ENCODE measurements around the gene RC3H2. TPM values are rescaled to one million over a fixed set of nuclear protein-coding genes. Genes with fewer than 3 reads are reported as not detected.

Gene RC3H2
- total RNA-seq, 1 experiment from 2014 or later: 37.5 TPM

DNA sequence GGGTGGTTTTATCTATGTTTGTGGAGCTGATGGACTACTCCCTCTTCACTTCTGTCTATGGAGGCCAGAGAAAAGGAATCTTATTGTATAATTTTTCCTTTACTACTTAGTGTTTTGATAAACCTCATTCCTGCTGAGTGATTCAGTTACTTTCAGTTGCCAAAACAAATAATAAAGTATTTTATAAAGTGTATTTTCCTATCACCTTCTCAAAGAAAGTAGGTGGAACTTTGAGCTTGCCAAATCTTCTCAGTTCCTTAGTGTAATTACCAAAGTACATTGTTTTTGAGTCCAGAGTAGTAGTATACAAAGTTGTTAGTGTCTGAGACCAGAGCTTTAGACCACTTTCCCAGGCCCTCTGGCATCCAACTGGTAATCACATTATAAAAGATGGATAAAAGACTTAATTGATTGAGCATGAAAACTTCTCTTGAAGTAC is 49.1 kb upstream of the RC3H2 start:
- Mint-ChIP-seq H3K27ac (no peak overlapping the region), H3K4me1 (peaks cover 28% of the 10 kb centered on the region), H3K4me3 (no peak overlapping the region), H3K36me3 (peaks cover 12% of the 10 kb centered on the region), H3K27me3 (ENCODE audit: low read depth) (no peaks in the 10 kb centered on the region), H3K9me3 (no peaks in the 10 kb centered on the region)
- CTCF ChIA-PET: no interaction called here
- POLR2A ChIA-PET: interaction anchor here (1.8 kb wide), 1 partner anchor 14 kb away, joined by 7 read pairs; the partner anchor contains the start of gene RABGAP1
- ATAC-seq: no peak
- TF ChIP-seq, protein P1, sequence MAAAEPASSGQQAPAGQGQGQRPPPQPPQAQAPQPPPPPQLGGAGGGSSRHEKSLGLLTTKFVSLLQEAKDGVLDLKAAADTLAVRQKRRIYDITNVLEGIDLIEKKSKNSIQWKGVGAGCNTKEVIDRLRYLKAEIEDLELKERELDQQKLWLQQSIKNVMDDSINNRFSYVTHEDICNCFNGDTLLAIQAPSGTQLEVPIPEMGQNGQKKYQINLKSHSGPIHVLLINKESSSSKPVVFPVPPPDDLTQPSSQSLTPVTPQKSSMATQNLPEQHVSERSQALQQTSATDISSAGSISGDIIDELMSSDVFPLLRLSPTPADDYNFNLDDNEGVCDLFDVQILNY (CRISPR knock-in tag; IDR thresholded peaks at IDR 0.05): no peak
- TF ChIP-seq OVOL2 (CRISPR knock-in tag; IDR thresholded peaks at IDR 0.05; ENCODE audit: borderline replicate concordance): no peak
- no peak for TF ChIP-seq ESRRA (CRISPR knock-in tag; IDR thresholded peaks at IDR 0.05; ENCODE audit: borderline replicate concordance)
- TF ChIP-seq, protein P2, sequence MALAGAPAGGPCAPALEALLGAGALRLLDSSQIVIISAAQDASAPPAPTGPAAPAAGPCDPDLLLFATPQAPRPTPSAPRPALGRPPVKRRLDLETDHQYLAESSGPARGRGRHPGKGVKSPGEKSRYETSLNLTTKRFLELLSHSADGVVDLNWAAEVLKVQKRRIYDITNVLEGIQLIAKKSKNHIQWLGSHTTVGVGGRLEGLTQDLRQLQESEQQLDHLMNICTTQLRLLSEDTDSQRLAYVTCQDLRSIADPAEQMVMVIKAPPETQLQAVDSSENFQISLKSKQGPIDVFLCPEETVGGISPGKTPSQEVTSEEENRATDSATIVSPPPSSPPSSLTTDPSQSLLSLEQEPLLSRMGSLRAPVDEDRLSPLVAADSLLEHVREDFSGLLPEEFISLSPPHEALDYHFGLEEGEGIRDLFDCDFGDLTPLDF (CRISPR knock-in tag; IDR thresholded peaks at IDR 0.05): no peak
- TF ChIP-seq SMAD4 (CRISPR knock-in tag; IDR thresholded peaks at IDR 0.05): no peak
- no peak for TF ChIP-seq GABPB1 (CRISPR knock-in tag; IDR thresholded peaks at IDR 0.05)
- TF ChIP-seq CREB1 (CRISPR knock-in tag; IDR thresholded peaks at IDR 0.05): no peak
- TF ChIP-seq, protein P3, sequence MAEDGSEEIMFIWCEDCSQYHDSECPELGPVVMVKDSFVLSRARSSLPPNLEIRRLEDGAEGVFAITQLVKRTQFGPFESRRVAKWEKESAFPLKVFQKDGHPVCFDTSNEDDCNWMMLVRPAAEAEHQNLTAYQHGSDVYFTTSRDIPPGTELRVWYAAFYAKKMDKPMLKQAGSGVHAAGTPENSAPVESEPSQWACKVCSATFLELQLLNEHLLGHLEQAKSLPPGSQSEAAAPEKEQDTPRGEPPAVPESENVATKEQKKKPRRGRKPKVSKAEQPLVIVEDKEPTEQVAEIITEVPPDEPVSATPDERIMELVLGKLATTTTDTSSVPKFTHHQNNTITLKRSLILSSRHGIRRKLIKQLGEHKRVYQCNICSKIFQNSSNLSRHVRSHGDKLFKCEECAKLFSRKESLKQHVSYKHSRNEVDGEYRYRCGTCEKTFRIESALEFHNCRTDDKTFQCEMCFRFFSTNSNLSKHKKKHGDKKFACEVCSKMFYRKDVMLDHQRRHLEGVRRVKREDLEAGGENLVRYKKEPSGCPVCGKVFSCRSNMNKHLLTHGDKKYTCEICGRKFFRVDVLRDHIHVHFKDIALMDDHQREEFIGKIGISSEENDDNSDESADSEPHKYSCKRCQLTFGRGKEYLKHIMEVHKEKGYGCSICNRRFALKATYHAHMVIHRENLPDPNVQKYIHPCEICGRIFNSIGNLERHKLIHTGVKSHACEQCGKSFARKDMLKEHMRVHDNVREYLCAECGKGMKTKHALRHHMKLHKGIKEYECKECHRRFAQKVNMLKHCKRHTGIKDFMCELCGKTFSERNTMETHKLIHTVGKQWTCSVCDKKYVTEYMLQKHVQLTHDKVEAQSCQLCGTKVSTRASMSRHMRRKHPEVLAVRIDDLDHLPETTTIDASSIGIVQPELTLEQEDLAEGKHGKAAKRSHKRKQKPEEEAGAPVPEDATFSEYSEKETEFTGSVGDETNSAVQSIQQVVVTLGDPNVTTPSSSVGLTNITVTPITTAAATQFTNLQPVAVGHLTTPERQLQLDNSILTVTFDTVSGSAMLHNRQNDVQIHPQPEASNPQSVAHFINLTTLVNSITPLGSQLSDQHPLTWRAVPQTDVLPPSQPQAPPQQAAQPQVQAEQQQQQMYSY (CRISPR knock-in tag; IDR thresholded peaks at IDR 0.05): no peak
- no peak for TF ChIP-seq ZNF219 (CRISPR knock-in tag; IDR thresholded peaks at IDR 0.05; ENCODE audit: borderline replicate concordance)
- no peak for TF ChIP-seq ZNF263 (CRISPR knock-in tag; IDR thresholded peaks at IDR 0.05; ENCODE audit: low read depth)
- TF ChIP-seq, protein P4, sequence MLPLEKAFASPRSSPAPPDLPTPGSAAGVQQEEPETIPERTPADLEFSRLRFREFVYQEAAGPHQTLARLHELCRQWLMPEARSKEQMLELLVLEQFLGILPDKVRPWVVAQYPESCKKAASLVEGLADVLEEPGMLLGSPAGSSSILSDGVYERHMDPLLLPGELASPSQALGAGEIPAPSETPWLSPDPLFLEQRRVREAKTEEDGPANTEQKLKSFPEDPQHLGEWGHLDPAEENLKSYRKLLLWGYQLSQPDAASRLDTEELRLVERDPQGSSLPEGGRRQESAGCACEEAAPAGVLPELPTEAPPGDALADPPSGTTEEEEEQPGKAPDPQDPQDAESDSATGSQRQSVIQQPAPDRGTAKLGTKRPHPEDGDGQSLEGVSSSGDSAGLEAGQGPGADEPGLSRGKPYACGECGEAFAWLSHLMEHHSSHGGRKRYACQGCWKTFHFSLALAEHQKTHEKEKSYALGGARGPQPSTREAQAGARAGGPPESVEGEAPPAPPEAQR (CRISPR knock-in tag; IDR thresholded peaks at IDR 0.05): no peak
- TF ChIP-seq GRHL2 (CRISPR knock-in tag; IDR thresholded peaks at IDR 0.05; ENCODE audit: insufficient replicate concordance, severe bottlenecking): no peak
- TF ChIP-seq, protein P5, sequence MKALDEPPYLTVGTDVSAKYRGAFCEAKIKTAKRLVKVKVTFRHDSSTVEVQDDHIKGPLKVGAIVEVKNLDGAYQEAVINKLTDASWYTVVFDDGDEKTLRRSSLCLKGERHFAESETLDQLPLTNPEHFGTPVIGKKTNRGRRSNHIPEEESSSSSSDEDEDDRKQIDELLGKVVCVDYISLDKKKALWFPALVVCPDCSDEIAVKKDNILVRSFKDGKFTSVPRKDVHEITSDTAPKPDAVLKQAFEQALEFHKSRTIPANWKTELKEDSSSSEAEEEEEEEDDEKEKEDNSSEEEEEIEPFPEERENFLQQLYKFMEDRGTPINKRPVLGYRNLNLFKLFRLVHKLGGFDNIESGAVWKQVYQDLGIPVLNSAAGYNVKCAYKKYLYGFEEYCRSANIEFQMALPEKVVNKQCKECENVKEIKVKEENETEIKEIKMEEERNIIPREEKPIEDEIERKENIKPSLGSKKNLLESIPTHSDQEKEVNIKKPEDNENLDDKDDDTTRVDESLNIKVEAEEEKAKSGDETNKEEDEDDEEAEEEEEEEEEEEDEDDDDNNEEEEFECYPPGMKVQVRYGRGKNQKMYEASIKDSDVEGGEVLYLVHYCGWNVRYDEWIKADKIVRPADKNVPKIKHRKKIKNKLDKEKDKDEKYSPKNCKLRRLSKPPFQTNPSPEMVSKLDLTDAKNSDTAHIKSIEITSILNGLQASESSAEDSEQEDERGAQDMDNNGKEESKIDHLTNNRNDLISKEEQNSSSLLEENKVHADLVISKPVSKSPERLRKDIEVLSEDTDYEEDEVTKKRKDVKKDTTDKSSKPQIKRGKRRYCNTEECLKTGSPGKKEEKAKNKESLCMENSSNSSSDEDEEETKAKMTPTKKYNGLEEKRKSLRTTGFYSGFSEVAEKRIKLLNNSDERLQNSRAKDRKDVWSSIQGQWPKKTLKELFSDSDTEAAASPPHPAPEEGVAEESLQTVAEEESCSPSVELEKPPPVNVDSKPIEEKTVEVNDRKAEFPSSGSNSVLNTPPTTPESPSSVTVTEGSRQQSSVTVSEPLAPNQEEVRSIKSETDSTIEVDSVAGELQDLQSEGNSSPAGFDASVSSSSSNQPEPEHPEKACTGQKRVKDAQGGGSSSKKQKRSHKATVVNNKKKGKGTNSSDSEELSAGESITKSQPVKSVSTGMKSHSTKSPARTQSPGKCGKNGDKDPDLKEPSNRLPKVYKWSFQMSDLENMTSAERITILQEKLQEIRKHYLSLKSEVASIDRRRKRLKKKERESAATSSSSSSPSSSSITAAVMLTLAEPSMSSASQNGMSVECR (CRISPR knock-in tag; IDR thresholded peaks at IDR 0.05; ENCODE audit: borderline replicate concordance): no peak
- TF ChIP-seq ZNF317 (CRISPR knock-in tag; IDR thresholded peaks at IDR 0.05; ENCODE audit: borderline replicate concordance, low read depth): no peak
- no peak for TF ChIP-seq NFATC4 (CRISPR knock-in tag; IDR thresholded peaks at IDR 0.05)
- TF ChIP-seq, protein P6, sequence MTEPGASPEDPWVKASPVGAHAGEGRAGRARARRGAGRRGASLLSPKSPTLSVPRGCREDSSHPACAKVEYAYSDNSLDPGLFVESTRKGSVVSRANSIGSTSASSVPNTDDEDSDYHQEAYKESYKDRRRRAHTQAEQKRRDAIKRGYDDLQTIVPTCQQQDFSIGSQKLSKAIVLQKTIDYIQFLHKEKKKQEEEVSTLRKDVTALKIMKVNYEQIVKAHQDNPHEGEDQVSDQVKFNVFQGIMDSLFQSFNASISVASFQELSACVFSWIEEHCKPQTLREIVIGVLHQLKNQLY (CRISPR knock-in tag; IDR thresholded peaks at IDR 0.05): no peak
- TF ChIP-seq, protein P7, sequence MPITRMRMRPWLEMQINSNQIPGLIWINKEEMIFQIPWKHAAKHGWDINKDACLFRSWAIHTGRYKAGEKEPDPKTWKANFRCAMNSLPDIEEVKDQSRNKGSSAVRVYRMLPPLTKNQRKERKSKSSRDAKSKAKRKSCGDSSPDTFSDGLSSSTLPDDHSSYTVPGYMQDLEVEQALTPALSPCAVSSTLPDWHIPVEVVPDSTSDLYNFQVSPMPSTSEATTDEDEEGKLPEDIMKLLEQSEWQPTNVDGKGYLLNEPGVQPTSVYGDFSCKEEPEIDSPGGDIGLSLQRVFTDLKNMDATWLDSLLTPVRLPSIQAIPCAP (CRISPR knock-in tag; IDR thresholded peaks at IDR 0.05): no peak
- no peak for DNase-seq (ENCODE audit: low spot score)

Data from WTC11 (cell line).